IMR-90 (cell line): ENCODE measurements around the gene SH3RF3. TPM values are rescaled to one million over a fixed set of nuclear protein-coding genes. Genes with fewer than 3 reads are reported as not detected.
A peak's percentile ranks its signal among the peaks of the same experiment; 100 is the strongest.

Source experiments
- ATAC-seq: fragments of 200-7000 bp; cut with Tn5 transposase; 2 replicates; pipeline ENCODE4 v1.9.1; 2020; ENCODE audit warnings: low read depth, mild to moderate bottlenecking, moderate library complexity
- BruUV-seq: library from RNA; stranded (reverse); fragments of 400-500 nt; replicated peaks from 2 replicates; lab custom pipeline; 2021; lab: Mats Ljungman, UMichigan
- CTCF ChIA-PET: fragments of 300-600 bp; formaldehyde crosslinking; extraction: SDS; loops from one replicate; lab custom pipeline; 2021; ENCODE audit warnings: antibody characterized with exemption; lab: Yijun Ruan, JAX
- POLR2A ChIA-PET: fragments of 300-600 bp; sonication (Branson Sonifier 250); formaldehyde crosslinking; loops from one replicate; lab custom pipeline; 2022; ENCODE audit warnings: antibody characterized with exemption; ENCODE audit not compliant: unreplicated experiment; lab: Charles Lee
- DNase-seq: peaks from one replicate; pipeline ENCODE4 v3.0.0; 2013
- H2AFZ ChIP-seq: replicated peaks from 2 replicates; pipeline ENCODE3; 2013; ENCODE audit warnings: low read length, mild to moderate bottlenecking; ENCODE audit not compliant: poor library complexity
- H2AK5ac ChIP-seq: 2 replicates; pipeline ENCODE4 v1.6.1; 2013; ENCODE audit warnings: low read depth, low read length, inconsistent platforms
- H2AK9ac ChIP-seq: replicated peaks from 2 replicates; pipeline ENCODE3; 2013; ENCODE audit warnings: mild to moderate bottlenecking, low read depth, low read length, moderate library complexity; ENCODE audit not compliant: poor library complexity
- H2BK120ac ChIP-seq: 2 replicates; pipeline ENCODE4 v1.6.1; 2013; ENCODE audit warnings: low read depth, low read length, inconsistent platforms
- H2BK15ac ChIP-seq: 3 replicates; pipeline ENCODE4 v1.6.1; 2013; ENCODE audit warnings: low read depth, low read length, inconsistent platforms
- H2BK20ac ChIP-seq: 2 replicates; pipeline ENCODE4 v1.6.1; 2013; ENCODE audit warnings: low read depth, mild to moderate bottlenecking, inconsistent platforms, low read length, moderate library complexity
- H2BK5ac ChIP-seq: 2 replicates; pipeline ENCODE4 v1.6.1; 2013; ENCODE audit warnings: mild to moderate bottlenecking, low read depth, low read length, inconsistent platforms; ENCODE audit not compliant: poor library complexity, severe bottlenecking
- H3K14ac ChIP-seq: replicated peaks from 2 replicates; pipeline ENCODE4 v1.6.1; 2013; ENCODE audit warnings: low read depth, low read length, inconsistent platforms
- H3K18ac ChIP-seq: 2 replicates; pipeline ENCODE4 v1.6.1; 2013; ENCODE audit warnings: low read depth, low read length, control low read depth
- H3K23ac ChIP-seq: 2 replicates; pipeline ENCODE4 v1.6.1; 2013; ENCODE audit warnings: low read depth, low read length, inconsistent platforms
- H3K27ac ChIP-seq: 2 replicates; pipeline ENCODE4 v1.5.1; 2013; ENCODE audit warnings: mild to moderate bottlenecking, control low read depth, low read length; ENCODE audit not compliant: insufficient read depth
- H3K27me3 ChIP-seq: 2 replicates; pipeline ENCODE4 v1.6.1; 2013; ENCODE audit warnings: low read length; ENCODE audit not compliant: control insufficient read depth, insufficient read depth
- H3K36me3 ChIP-seq: 2 replicates; pipeline ENCODE4 v1.6.1; 2013; ENCODE audit warnings: low read length, mixed read lengths; ENCODE audit not compliant: control insufficient read depth, insufficient read depth
- H3K4ac ChIP-seq: 2 replicates; pipeline ENCODE4 v1.6.1; 2013; ENCODE audit warnings: low read depth, low read length, inconsistent platforms
- H3K4me1 ChIP-seq: 2 replicates; pipeline ENCODE4 v1.6.1; 2013; ENCODE audit warnings: low read length, mixed read lengths; ENCODE audit not compliant: control insufficient read depth, insufficient read depth
- H3K4me2 ChIP-seq: 2 replicates; pipeline ENCODE4 v1.6.1; 2013; ENCODE audit warnings: low read depth, mild to moderate bottlenecking, control low read depth, low read length, moderate library complexity
- H3K4me3 ChIP-seq: 2 replicates; pipeline ENCODE4 v1.5.1; 2013; ENCODE audit warnings: low read depth, mild to moderate bottlenecking, control low read depth, low read length, moderate library complexity; ENCODE audit not compliant: insufficient read depth
- H3K56ac ChIP-seq: 2 replicates; pipeline ENCODE4 v1.6.1; 2013; ENCODE audit warnings: low read length, inconsistent platforms; ENCODE audit not compliant: insufficient read depth; ENCODE audit errors: extremely low read depth
- H3K79me1 ChIP-seq, 2 experiments: 2 replicates each; pipeline ENCODE4 v1.6.1; 2013; ENCODE audit warnings: low read length in 2 of 2, inconsistent platforms in 1 of 2, low read depth in 1 of 2
- H3K9ac ChIP-seq: 2 replicates; pipeline ENCODE4 v1.6.1; 2013; ENCODE audit warnings: low read depth, low read length, control low read depth
- H3K9me1 ChIP-seq: 2 replicates; pipeline ENCODE4 v1.6.1; 2013; ENCODE audit warnings: low read length, inconsistent platforms; ENCODE audit not compliant: insufficient read depth
- H3K9me3 ChIP-seq: 2 replicates; pipeline ENCODE4 v1.6.1; 2013; ENCODE audit warnings: low read length; ENCODE audit not compliant: control insufficient read depth, insufficient read depth
- H4K20me1 ChIP-seq: 2 replicates; pipeline ENCODE4 v1.6.1; 2013; ENCODE audit warnings: low read length, inconsistent platforms; ENCODE audit not compliant: insufficient read depth
- H4K5ac ChIP-seq: 2 replicates; pipeline ENCODE4 v1.6.1; 2013; ENCODE audit warnings: mild to moderate bottlenecking, low read depth, low read length, control low read depth
- H4K8ac ChIP-seq, 2 experiments: 2 replicates each; pipeline ENCODE4 v1.6.1; 2013; ENCODE audit warnings: low read depth in 2 of 2, low read length in 2 of 2, control low read depth in 1 of 2, inconsistent platforms in 1 of 2
- H4K91ac ChIP-seq: 2 replicates; pipeline ENCODE4 v1.6.1; 2013; ENCODE audit warnings: low read depth, low read length, inconsistent platforms; ENCODE audit not compliant: insufficient read depth
- BHLHE40 ChIP-seq: fragments of 150-350 bp; IDR thresholded peaks from 2 replicates; pipeline ENCODE4 v1.6.1; 2016; ENCODE audit warnings: mild to moderate bottlenecking, low read depth, low read length
- CEBPB ChIP-seq: IDR thresholded peaks from 2 replicates; pipeline ENCODE4 v1.6.1; 2012; ENCODE audit warnings: low read depth, low read length, improper control_type of control experiment
- CHD1 ChIP-seq: IDR thresholded peaks from 2 replicates; pipeline ENCODE4 v1.6.1; 2012; ENCODE audit warnings: low read depth, low read length, improper control_type of control experiment
- MAZ ChIP-seq: IDR thresholded peaks from 2 replicates; pipeline ENCODE4 v1.6.1; 2012; ENCODE audit warnings: low read depth, mild to moderate bottlenecking, low read length, improper control_type of control experiment, moderate library complexity, borderline replicate concordance
- RCOR1 ChIP-seq: IDR thresholded peaks from 2 replicates; pipeline ENCODE4 v1.6.1; 2012; ENCODE audit warnings: mild to moderate bottlenecking, low read length, improper control_type of control experiment; ENCODE audit not compliant: insufficient replicate concordance
- RFX5 ChIP-seq: IDR thresholded peaks from 2 replicates; pipeline ENCODE4 v1.8.0; 2012; ENCODE audit warnings: low read depth, mild to moderate bottlenecking, low read length, moderate library complexity
- WGBS, 2 experiments: methylation state at CpG; one replicate each; pipeline versions ENCODE4 v1.1.5 to v1.1.7; 2013; ENCODE audit warnings: missing lambda C conversion rate in 2 of 2; ENCODE audit not compliant: insufficient read length in 1 of 2; ENCODE audit errors: extremely low coverage in 2 of 2; 5-methylcytosine and 5-hydroxymethylcytosine counted together
- dilution Hi-C: fragments of 300-500 bp; cut with HindIII; formaldehyde crosslinking; loops from one replicate; pipeline ENCODE4 v1.14.3; 2018; ENCODE audit warnings: low sequenced_read_pairs; ENCODE audit not compliant: unreplicated experiment
- in situ Hi-C: fragments of 300-500 bp; cut with MboI; formaldehyde crosslinking; loops from 3 replicates; pipeline ENCODE4 v1.14.3; 2019; ENCODE audit warnings: low sequenced_read_pairs, inconsistent platforms, mixed read lengths
- intact Hi-C: fragments of 100-400 bp; cut with micrococcal nuclease; formaldehyde crosslinking; loops from 2 replicates; pipeline ENCODE4 v1.10.0; 2022
- polyA plus RNA-seq, 3 experiments: library from polyadenylated mRNA; depleted of rRNA; stranded (reverse); fragments of >200 nt; gene quantifications; 2 replicates each; pipeline ENCODE4 v1.2.3, GENCODE V29; 2012; ENCODE audit warnings: low replicate concordance in 1 of 3
- total RNA-seq: library from RNA; depleted of rRNA; stranded (reverse); fragments of >200 nt; gene quantifications from 2 replicates; pipeline ENCODE4 v1.2.3, GENCODE V29; 2012
- TF ChIP-seq, protein P1 (sequence below): conservative IDR thresholded peaks from 2 replicates; pipeline ENCODE4 v1.5.1; 2012; ENCODE audit warnings: mild to moderate bottlenecking, low read depth, low read length, improper control_type of control experiment

Gene SH3RF3
- total and polyA plus RNA-seq, 2 of the 4 experiments (the other 2 are of a cell fraction): 3.4 to 5.3 TPM

DNA sequence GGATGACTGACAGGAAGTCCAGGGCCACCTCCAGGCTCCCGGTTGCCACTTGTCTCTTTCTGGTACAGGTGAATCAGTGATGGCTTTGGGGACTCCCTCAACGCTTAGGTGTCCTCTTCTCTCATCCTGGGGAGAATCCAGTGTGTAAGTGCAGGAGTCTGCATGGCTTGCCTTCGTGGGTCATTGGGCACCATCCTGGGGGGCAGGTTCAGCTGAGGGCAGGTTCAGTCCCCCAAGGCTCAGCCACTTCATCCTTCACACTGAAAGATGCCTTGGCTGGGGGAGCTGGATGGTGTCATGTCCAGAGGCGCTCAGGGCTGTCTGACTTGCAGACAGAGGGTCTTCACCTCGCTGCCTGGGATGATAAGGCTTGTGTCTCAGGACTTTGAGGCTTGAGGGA is 29.2 kb downstream of the SH3RF3 start:
- H3K56ac ChIP-seq: no peak overlapping the region
- no peak overlapping the region for H2AFZ ChIP-seq
- peaks cover 9% of the 10 kb centered on the region for H3K4me1 ChIP-seq
- no CpG with 5 or more reads among the region's 5 CpGs for WGBS, 2 experiments
- H3K14ac ChIP-seq: no peak overlapping the region
- H4K20me1 ChIP-seq: peaks cover 84% of the 10 kb centered on the region
- no peak overlapping the region for H4K8ac ChIP-seq
- no peak overlapping the region for H3K4me3 ChIP-seq
- POLR2A ChIA-PET: no interaction called here
- H3K4me2 ChIP-seq: no peak overlapping the region
- H2AK9ac ChIP-seq: no peak overlapping the region
- peaks cover 44% of the 10 kb centered on the region for H3K9me1 ChIP-seq
- CTCF ChIA-PET: no interaction called here
- dilution Hi-C loops: no loop called here
- H3K9me3 ChIP-seq: no peaks in the 10 kb centered on the region
- H2BK15ac ChIP-seq: no peak overlapping the region
- no peak overlapping the region for H3K18ac ChIP-seq
- H2BK20ac ChIP-seq: no peak overlapping the region
- H2BK120ac ChIP-seq: no peak overlapping the region
- ATAC-seq: no peak
- DNase-seq: no peak
- TF ChIP-seq BHLHE40 (no peak), MAZ (no peak), RFX5 (no peak), CHD1 (no peak), CEBPB (no peak), RCOR1 (no peak)
- TF ChIP-seq, protein P1, sequence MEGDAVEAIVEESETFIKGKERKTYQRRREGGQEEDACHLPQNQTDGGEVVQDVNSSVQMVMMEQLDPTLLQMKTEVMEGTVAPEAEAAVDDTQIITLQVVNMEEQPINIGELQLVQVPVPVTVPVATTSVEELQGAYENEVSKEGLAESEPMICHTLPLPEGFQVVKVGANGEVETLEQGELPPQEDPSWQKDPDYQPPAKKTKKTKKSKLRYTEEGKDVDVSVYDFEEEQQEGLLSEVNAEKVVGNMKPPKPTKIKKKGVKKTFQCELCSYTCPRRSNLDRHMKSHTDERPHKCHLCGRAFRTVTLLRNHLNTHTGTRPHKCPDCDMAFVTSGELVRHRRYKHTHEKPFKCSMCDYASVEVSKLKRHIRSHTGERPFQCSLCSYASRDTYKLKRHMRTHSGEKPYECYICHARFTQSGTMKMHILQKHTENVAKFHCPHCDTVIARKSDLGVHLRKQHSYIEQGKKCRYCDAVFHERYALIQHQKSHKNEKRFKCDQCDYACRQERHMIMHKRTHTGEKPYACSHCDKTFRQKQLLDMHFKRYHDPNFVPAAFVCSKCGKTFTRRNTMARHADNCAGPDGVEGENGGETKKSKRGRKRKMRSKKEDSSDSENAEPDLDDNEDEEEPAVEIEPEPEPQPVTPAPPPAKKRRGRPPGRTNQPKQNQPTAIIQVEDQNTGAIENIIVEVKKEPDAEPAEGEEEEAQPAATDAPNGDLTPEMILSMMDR: no peak
- H3K36me3 ChIP-seq: 0 out of 2 replicates have a peak, but pooled peaks cover 3% of the 10 kb centered on the region
- BruUV-seq: no TSS peak
- no peak overlapping the region; the same call in 1 of the 2 replicates for H2AK5ac ChIP-seq
- H4K5ac ChIP-seq: no peak overlapping the region
- H3K27ac ChIP-seq: no peak overlapping the region
- H3K79me1 ChIP-seq: peaks cover 62 to 95% of the 10 kb centered on the region in 2 experiments
- H3K9ac ChIP-seq: no peak overlapping the region
- no peak overlapping the region; the same call in 1 of the 2 replicates for H4K91ac ChIP-seq
- H3K23ac ChIP-seq: 0 out of 2 replicates have a peak overlapping the region, but pooled peaks have one; percentile 4
- H3K4ac ChIP-seq: no peak overlapping the region
- intact Hi-C loops: no loop called here
- in situ Hi-C loops: no loop called here
- H3K27me3 ChIP-seq: no peaks in the 10 kb centered on the region
- H2BK5ac ChIP-seq: no peak overlapping the region
